Activated CD8-positive, alpha-beta memory T cell treated with anti-CD3 and anti-CD28 coated beads, Interleukin-2, amount 50 U/mL, for 48 hours (primary cell): Measurements from ENCODE around the gene C20orf204.

Experiments used
- DNase-seq: peaks from one replicate; pipeline ENCODE4 v3.0.0-alpha.2; 2020

Gene C20orf204

GRCh38 chr20:64042054-64042781 is 6.2 kb downstream of the C20orf204 start:
- peak; percentile 70 for DNase-seq

GRCh38 chr20:64043768-64044167 is 7.8 kb downstream of the C20orf204 start:
- DNase-seq: no peak

GRCh38 chr20:64044484-64045247 is 8.7 kb downstream of the C20orf204 start:
- DNase-seq: no peak

GRCh38 chr20:64045346-64046011 is 9.5 kb downstream of the C20orf204 start:
- no peak for DNase-seq

GRCh38 chr20:64047046-64047389 is 11.0 kb downstream of the C20orf204 start:
- DNase-seq: no peak

- no peak for DNase-seq
Measured at GRCh38 chr20:64047968-64048401, 12.0 kb downstream of the C20orf204 start.

DNA sequence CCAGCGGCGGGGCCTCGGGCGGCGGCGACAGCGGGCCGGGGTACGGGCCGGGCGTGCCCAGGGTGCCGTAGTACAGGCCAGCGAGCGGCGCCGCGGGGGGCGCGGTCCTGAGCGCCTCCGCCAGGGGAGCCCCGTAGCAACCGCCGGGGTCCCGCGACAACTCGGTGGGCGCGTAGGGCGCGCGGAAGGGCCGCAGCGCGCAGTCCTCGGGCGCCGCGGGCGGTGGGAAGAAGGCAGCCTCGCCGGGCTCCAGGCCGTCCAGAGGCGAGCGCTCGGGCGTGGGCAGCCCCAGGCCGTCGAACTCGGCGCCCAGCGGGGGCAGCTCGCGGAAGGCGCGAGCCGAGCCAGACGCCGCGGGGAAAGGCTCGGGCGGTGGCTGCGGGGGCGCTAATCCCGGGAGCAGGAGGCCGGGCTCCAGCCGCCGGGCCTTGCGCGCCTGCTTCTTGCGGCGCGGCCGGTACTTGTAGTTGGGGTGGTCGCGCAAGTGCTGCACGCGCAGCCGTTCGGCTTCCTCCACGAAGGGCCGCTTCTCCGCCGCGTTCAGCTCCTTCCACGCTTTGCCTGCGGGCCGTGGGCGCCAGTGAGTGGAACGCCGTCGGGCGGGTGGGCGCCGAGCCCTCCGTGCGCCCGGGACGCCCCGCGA is 12.5 kb downstream of the C20orf204 start:
- DNase-seq: no peak

DNA sequence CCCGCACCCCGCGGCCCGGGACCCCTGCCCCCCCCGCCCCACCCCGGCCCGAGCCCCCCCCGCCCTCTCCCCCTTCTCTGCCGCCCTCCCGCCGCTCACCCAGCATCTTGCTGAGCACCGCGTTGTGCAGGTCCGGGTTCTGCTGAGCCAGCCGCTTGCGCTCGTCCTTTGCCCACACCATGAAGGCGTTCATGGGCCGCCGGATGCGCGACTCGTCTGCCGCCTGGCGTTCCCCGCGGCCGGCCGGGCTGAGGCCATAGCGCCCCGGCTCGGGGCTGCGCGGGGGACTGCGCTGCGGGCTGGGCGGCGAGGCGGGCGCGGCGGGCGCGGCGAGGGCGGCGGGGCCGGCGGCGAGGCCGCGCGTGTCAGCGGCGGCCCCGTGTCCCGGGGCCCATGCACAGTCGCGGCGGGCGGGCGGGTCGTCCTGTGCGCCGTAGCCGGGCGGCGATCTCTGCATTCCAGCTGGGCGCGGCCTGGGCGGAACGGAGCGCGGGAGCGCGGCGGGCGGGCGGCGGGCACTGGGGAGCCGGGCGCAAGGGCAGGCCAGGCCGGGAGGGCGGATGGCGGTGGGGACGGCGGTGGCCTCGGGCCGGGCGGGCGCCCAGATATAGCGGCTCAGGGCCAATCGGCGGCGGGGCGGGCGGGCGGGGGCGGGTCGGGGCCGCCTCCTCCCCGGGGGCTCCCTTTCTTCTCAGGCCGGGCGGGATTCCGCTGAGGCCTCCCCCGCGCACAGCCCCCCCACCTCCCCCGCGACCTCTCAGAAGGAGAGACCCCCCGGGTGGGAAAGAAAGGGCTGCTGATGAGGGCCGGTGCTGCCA is 13.3 kb downstream of the C20orf204 start, which contains the start of gene SOX18:
SOX18 (minus strand) TSS at position 580 of the 818 bp plus-strand sequence; CDS start at position 457, 123 bp downstream.
- no peak for DNase-seq

DNA sequence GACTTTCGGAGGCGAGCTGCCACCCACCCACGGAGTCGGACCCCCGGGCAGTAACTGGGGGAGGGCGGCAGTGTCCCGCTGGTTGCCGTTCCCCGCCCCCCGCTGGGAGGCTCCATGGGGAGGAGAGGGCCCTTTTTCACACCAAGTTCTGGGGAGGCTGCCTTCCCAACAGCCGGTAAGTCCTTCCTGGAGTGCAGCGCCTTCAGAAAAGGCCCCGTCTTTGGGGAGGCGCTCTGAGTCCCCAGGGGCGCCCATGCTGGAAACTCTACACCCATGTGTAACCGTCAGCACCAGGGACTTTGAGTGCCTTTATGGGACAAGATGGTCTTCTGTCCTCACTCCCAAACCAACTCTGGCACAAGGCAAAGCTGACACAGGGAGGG is 13.9 kb downstream of the C20orf204 start:
- no peak for DNase-seq

DNA sequence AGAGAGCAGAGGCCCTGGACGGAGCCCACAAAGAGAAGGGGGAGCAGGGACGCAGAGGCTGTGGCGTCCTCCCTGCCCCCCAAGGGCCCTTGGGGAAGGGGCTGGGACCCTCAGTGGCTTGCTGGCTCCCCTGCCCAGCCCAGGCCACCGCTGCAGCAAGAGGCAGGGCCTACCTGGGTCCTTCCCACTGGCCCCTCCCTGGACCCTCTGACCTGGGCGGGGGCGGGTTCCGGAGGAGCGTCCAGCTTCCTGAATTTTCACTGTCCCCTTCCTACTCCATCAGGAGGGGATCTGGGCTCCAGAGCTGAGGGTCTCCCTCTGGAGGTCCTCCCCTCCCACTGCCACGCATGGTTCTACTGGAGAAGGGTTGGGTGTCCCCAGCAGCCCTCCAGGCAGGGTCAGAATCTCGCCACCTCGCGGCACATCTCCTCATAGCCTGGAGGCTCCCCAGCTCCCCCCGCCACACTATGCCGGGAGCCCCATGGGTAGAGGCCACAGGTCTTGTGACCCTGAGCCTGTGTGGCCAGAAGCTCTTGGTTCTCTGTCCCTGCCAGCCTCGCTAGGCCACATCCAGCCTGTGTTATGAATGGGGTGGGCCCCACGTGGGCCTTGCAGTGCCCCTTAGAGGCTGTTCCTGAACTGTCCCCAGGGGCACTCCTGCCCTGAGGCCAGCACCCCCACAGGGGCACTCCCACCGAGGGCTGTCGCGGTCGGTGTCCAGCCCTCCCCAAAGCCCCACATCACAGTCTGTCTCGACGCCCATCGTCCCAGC is 14.5 kb downstream of the C20orf204 start:
- no peak for DNase-seq

DNA sequence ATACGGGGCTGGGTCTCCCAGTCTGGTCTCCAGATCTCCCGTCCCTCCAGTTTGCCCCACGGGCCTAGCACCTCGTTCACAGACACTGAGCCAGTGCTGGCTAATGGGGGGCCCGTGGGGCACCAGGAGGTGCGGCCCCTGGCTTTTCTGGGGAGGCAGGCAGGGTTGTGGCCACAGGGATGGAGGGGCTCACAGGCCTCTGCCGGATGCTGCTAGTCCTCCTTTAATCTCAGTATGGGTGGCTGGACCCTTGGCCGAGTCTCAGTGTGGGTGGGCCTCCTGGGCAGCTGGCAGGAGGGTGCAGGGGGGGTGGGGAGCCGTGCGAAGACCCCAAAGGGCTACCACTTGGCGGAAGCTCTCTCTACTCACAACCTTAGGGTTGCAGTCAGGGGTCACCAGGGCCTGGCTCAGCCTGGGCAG is 15.1 kb downstream of the C20orf204 start:
- no peak for DNase-seq

GRCh38 chr20:64051561-64052325 is 15.8 kb downstream of the C20orf204 start:
- DNase-seq: no peak

DNA sequence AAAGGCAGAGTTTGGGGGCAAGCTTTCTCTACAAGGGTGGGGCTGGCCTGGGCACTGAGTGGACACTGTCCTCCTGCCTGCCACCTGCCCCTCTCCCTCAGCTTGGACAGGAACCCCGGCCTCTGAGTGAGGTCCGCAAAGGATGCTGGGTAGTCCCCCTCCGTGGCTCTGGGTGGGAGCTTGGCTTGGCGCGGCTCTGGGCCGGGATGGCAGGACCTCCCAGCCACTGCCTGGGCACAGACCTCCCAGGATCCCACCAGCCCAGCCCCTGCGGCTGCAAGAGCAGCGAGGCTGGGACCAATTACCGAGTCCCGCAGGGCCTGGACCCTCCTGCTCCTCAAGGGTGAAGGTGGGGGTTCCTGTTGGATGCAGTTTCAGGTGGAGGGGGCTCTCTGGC is 16.3 kb downstream of the C20orf204 start:
- no peak for DNase-seq

DNA sequence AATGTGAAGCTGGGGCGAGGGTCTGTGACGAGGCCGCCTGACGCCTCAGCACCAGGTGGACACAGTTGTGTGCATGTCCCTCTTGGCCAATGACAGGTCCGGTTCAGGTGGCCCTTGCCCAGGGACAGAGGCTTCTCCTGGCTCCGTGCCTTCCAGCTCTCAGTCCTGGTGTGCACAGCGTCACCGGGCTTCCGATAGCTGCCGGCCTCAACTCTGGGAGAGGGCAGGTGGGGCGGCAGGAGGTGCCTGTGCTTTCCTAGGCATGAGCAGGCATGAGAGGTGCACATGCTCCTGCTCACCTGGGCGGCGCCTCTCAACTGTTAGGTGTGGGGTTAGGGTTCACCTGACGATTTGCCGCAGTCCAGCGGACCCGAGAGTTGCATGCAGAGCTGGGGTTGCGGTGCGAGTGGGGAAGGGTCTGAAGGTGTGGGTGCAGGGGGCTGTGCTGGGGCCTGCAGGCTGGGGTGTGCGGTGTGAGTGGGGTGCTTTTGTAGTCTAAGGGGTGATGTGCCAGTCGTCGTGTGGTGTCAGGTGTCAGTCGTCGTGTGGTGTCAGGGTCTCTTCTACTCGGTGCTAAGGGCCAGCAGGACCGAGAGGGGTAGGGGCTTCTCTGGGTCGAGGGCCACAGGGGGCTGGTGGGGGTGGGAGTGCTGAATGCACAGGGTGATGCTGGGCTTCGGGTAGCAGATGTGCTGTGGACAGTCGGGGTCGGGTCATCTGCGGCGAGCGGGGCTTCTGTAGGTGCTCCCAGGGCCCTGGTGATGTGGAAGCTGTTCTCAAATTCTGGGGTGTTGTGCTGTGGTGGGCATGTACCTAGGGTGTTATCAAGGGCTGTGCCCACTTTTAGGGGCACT is 17.2 kb downstream of the C20orf204 start:
- no peak for DNase-seq

DNA sequence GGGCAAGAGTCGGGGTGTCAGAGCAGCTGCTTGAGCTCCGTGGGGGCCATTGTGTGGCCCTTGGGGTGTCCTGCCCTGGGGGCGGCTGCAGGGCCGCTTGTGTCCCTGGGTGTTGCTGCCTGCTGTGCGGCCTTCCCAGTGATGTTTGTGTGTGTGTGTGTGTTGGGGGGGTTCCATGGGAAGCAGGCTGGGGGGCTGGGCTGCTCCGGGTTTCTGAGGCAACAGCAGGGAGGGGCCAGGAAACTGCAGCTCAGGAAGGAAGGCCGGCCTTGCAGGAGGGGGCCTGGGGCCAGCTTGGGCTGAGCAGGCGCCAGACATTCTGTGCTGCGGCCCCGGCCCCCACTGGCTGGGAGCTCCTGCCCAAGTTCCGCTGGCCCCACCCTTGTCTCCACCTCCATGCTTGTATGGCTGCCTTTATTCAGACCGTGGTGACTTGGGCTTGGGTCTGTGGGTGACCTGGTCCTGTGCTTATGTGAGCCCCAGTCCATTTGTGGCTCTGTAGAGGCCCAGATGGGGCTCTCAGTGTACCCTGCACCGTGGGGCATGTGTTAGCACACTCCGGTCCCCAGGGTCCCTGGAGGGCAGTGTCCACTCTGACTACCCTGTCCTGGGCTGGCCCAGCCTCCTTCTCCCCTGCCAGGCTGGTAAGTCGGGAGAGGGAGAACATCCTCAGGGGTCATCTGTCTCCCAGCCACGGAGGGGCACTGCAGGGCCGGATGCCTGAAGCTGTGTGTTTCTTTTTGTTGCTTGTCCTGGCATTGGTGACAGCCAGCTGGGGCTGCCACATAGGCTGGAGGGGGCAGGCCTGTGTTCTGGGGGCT is 18.1 kb downstream of the C20orf204 start:
- DNase-seq: no peak

GRCh38 chr20:64055396-64055892 is 19.5 kb downstream of the C20orf204 start:
- no peak for DNase-seq

DNA sequence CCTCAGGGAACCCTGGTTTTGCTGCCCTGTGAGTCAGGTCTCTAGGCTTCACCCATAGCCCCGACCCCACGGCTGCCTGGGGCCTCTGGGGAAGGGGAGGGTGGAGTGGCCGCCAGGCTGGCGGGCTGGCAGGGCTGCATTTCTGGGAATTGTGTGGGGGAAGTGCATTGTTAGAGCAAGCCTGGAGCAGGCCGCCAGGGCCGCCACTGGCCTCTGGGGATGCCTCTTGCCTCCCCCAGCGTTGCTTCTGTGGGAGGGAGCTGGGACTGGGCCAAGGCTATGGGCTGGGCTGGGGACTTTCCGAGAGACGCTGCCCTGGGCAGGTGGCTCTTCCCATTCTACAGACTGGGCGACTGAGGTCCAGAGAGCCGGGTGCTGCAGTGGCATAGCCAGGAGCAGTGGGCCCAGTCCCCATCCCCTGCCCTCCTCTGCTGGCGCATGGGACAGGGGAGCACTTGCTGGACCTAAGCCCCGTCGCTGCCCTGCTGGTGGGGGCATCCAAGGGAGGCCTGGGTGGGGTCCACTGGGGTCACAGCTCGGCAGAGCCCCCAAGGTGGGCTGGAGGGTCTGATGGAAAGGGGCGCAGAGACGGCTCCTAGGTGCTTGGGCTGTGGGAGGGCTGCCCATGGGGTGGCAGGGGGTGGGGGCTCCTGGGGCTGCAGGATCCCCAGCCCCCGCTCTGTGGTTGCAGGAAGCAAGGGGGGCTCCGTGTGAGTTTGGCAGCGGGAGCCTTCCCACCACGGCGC is 20.1 kb downstream of the C20orf204 start:
- DNase-seq: no peak

DNA sequence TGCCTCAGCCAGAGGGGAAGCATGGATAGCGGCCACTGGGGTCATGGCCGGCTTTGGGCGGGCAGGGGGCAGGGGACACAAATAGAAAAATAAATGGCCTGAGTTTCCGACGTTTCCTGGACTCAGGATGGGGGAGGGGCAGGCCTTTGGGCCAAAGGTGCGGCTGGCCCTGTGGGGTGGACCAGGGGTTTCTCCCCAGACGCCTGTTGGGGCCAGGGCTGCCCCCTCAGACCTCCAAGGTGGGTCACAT is 20.6 kb downstream of the C20orf204 start:
- no peak for DNase-seq
